ENCODE measurements around the gene PNO1. TPM values are rescaled to one million over a fixed set of nuclear protein-coding genes. Genes with fewer than 3 reads are reported as not detected.

PNO1 gene
- total and polyA plus RNA-seq, 2 experiments from 2014 or later: 34.6 to 43.7 TPM

DNA sequence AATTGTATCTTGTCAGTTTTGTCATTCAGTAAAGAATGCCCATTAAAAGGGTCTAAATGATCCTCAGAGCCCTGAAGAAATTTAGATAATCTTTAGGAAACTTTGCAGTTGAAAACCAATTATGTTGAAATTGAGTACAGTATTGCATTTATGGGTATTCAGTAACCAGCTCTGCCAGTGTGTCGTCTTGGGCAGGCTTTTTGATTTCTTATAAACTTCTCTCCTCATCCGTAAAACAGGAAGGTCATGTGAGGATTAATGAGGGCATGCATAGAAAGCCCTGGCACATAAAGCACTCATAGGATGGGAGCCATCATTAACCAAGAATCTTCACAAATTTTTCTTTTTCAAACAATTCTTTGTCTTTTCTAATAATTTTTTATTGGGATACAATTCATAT lies 14.8 kb downstream of the PNO1 start:
- Mint-ChIP-seq H3K27me3 (ENCODE audit: insufficient read depth, low read depth, poor library complexity) (no peaks in the 10 kb centered on the region), H3K36me3 (ENCODE audit: low read depth) (peaks cover 38% of the 10 kb centered on the region), H3K4me3 (no peak overlapping the region), H3K27ac (no peak overlapping the region), H3K4me1 (peaks cover 3% of the 10 kb centered on the region; the same call in 2 of the 3 replicates), H3K9me3 (no peaks in the 10 kb centered on the region)
- Histone ChIP-seq H3K9me2 (ENCODE audit: insufficient read depth) (no peaks in the 10 kb centered on the region), H3K36me3 (ENCODE audit: insufficient read depth) (peaks cover 22% of the 10 kb centered on the region), H3K27ac (ENCODE audit: low read depth) (no peak overlapping the region), H3K4me1 (ENCODE audit: insufficient read depth) (peaks cover 4% of the 10 kb centered on the region; the same call in 1 of the 2 replicates), H3K27me3 (ENCODE audit: insufficient read depth) (no peaks in the 10 kb centered on the region), H2AFZ (no peak overlapping the region), H4K20me1 (replicated peaks; ENCODE audit: insufficient read depth) (peaks cover 24% of the 10 kb centered on the region), H3K4me3 (no peak overlapping the region), H3K4me2 (no peak overlapping the region), H3F3A (replicated peaks; ENCODE audit: low read depth) (no peaks in the 10 kb centered on the region), H3K79me2 (replicated peaks; ENCODE audit: insufficient read depth) (peaks cover 16% of the 10 kb centered on the region; the same call in 1 of the 2 replicates)
- ATAC-seq: no peak
- TF ChIP-seq EZH2 (IDR thresholded peaks at IDR 0.05; ENCODE audit: low read depth, unreplicated experiment) (no peak), NANOG (IDR thresholded peaks at IDR 0.05; ENCODE audit: borderline replicate concordance) (no peak), ZNF114 (CRISPR knock-in tag; IDR thresholded peaks at IDR 0.05) (no peak), ZNF331 (CRISPR knock-in tag; IDR thresholded peaks at IDR 0.05; ENCODE audit: low read depth) (no peak), EZH2phosphoT487 (IDR thresholded peaks at IDR 0.05; ENCODE audit: unreplicated experiment) (no peak), STAT1 (IDR thresholded peaks at IDR 0.05; ENCODE audit: unreplicated experiment) (no peak), POLR2AphosphoS5 (IDR thresholded peaks at IDR 0.05; ENCODE audit: low read depth) (no peak), JUNB (IDR thresholded peaks at IDR 0.05; ENCODE audit: unreplicated experiment) (no peak)
- TF ChIP-seq, protein P1, sequence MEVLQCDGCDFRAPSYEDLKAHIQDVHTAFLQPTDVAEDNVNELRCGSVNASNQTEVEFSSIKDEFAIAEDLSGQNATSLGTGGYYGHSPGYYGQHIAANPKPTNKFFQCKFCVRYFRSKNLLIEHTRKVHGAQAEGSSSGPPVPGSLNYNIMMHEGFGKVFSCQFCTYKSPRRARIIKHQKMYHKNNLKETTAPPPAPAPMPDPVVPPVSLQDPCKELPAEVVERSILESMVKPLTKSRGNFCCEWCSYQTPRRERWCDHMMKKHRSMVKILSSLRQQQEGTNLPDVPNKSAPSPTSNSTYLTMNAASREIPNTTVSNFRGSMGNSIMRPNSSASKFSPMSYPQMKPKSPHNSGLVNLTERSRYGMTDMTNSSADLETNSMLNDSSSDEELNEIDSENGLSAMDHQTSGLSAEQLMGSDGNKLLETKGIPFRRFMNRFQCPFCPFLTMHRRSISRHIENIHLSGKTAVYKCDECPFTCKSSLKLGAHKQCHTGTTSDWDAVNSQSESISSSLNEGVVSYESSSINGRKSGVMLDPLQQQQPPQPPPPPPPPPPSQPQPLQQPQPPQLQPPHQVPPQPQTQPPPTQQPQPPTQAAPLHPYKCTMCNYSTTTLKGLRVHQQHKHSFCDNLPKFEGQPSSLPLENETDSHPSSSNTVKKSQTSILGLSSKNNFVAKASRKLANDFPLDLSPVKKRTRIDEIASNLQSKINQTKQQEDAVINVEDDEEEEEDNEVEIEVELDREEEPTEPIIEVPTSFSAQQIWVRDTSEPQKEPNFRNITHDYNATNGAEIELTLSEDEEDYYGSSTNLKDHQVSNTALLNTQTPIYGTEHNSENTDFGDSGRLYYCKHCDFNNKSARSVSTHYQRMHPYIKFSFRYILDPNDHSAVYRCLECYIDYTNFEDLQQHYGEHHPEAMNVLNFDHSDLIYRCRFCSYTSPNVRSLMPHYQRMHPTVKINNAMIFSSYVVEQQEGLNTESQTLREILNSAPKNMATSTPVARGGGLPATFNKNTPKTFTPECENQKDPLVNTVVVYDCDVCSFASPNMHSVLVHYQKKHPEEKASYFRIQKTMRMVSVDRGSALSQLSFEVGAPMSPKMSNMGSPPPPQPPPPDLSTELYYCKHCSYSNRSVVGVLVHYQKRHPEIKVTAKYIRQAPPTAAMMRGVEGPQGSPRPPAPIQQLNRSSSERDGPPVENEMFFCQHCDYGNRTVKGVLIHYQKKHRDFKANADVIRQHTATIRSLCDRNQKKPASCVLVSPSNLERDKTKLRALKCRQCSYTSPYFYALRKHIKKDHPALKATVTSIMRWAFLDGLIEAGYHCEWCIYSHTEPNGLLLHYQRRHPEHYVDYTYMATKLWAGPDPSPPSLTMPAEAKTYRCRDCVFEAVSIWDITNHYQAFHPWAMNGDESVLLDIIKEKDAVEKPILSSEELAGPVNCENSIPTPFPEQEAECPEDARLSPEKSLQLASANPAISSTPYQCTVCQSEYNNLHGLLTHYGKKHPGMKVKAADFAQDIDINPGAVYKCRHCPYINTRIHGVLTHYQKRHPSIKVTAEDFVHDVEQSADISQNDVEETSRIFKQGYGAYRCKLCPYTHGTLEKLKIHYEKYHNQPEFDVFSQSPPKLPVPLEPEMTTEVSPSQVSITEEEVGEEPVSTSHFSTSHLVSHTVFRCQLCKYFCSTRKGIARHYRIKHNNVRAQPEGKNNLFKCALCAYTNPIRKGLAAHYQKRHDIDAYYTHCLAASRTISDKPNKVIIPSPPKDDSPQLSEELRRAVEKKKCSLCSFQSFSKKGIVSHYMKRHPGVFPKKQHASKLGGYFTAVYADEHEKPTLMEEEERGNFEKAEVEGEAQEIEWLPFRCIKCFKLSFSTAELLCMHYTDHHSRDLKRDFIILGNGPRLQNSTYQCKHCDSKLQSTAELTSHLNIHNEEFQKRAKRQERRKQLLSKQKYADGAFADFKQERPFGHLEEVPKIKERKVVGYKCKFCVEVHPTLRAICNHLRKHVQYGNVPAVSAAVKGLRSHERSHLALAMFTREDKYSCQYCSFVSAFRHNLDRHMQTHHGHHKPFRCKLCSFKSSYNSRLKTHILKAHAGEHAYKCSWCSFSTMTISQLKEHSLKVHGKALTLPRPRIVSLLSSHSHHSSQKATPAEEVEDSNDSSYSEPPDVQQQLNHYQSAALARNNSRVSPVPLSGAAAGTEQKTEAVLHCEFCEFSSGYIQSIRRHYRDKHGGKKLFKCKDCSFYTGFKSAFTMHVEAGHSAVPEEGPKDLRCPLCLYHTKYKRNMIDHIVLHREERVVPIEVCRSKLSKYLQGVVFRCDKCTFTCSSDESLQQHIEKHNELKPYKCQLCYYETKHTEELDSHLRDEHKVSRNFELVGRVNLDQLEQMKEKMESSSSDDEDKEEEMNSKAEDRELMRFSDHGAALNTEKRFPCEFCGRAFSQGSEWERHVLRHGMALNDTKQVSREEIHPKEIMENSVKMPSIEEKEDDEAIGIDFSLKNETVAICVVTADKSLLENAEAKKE (CRISPR knock-in tag; IDR thresholded peaks at IDR 0.05): no peak
- TF ChIP-seq, protein P2, sequence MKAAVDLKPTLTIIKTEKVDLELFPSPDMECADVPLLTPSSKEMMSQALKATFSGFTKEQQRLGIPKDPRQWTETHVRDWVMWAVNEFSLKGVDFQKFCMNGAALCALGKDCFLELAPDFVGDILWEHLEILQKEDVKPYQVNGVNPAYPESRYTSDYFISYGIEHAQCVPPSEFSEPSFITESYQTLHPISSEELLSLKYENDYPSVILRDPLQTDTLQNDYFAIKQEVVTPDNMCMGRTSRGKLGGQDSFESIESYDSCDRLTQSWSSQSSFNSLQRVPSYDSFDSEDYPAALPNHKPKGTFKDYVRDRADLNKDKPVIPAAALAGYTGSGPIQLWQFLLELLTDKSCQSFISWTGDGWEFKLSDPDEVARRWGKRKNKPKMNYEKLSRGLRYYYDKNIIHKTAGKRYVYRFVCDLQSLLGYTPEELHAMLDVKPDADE (IDR thresholded peaks at IDR 0.05): no peak
- TF ChIP-seq, protein P3, sequence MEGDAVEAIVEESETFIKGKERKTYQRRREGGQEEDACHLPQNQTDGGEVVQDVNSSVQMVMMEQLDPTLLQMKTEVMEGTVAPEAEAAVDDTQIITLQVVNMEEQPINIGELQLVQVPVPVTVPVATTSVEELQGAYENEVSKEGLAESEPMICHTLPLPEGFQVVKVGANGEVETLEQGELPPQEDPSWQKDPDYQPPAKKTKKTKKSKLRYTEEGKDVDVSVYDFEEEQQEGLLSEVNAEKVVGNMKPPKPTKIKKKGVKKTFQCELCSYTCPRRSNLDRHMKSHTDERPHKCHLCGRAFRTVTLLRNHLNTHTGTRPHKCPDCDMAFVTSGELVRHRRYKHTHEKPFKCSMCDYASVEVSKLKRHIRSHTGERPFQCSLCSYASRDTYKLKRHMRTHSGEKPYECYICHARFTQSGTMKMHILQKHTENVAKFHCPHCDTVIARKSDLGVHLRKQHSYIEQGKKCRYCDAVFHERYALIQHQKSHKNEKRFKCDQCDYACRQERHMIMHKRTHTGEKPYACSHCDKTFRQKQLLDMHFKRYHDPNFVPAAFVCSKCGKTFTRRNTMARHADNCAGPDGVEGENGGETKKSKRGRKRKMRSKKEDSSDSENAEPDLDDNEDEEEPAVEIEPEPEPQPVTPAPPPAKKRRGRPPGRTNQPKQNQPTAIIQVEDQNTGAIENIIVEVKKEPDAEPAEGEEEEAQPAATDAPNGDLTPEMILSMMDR (conservative IDR thresholded peaks at IDR 0.05; ENCODE audit: low read depth in 2 of 2): no peak
- TF ChIP-seq, protein P4, sequence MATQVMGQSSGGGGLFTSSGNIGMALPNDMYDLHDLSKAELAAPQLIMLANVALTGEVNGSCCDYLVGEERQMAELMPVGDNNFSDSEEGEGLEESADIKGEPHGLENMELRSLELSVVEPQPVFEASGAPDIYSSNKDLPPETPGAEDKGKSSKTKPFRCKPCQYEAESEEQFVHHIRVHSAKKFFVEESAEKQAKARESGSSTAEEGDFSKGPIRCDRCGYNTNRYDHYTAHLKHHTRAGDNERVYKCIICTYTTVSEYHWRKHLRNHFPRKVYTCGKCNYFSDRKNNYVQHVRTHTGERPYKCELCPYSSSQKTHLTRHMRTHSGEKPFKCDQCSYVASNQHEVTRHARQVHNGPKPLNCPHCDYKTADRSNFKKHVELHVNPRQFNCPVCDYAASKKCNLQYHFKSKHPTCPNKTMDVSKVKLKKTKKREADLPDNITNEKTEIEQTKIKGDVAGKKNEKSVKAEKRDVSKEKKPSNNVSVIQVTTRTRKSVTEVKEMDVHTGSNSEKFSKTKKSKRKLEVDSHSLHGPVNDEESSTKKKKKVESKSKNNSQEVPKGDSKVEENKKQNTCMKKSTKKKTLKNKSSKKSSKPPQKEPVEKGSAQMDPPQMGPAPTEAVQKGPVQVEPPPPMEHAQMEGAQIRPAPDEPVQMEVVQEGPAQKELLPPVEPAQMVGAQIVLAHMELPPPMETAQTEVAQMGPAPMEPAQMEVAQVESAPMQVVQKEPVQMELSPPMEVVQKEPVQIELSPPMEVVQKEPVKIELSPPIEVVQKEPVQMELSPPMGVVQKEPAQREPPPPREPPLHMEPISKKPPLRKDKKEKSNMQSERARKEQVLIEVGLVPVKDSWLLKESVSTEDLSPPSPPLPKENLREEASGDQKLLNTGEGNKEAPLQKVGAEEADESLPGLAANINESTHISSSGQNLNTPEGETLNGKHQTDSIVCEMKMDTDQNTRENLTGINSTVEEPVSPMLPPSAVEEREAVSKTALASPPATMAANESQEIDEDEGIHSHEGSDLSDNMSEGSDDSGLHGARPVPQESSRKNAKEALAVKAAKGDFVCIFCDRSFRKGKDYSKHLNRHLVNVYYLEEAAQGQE (IDR thresholded peaks at IDR 0.05; ENCODE audit: unreplicated experiment): no peak
- DNase-seq (ENCODE audit: low spot score): no peak
